ENCODE results near the gene MRPL17. TPM values are rescaled to one million over a fixed set of nuclear protein-coding genes. Genes with fewer than 3 reads are reported as not detected.
"Not testable (repeated sequence)": the region's sequence is repeated elsewhere in the genome, so short reads cannot be mapped to it uniquely, and the experiment has no call there.

The MRPL17 gene
- total RNA-seq, 2 donors from 2014 or later = 40.0 to 48.6 TPM

GRCh38 chr11:6690431-6691132 lies 7.4 kb upstream of the MRPL17 start:
- intact Hi-C loops (cut with DNase I); DNase-seq; ATAC-seq: not testable (repeated sequence)

- intact Hi-C loops (cut with DNase I) = loop anchor here in 1 of 2 donors (10.0 kb wide), 1 partner anchor 153 kb away; no protein-coding TSS in a partner anchor
- ATAC-seq = no peak
Observed at GRCh38 chr11:6687876-6688275, 4.7 kb upstream of the MRPL17 start.

DNA sequence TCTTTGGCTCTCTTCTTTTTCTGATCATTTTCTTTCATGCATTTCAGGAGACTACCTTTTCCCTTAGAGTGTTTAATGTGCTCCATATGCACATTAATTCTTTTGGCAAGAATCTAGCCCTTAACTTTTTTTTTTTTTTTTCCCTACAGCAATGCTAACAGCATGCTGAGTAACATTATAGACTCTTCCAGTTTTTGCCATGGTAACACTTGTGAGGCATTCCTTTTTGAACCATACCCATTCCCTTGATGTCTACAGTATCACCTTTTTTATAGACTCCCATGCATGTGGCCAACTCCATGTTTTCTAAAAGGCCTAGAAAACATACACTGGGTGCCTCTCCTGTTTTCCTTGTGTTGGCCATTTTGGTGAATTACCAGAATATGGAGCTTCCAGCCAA lies 2.9 kb upstream of the MRPL17 start:
- DNase-seq (no peak), ATAC-seq (no peak)
- intact Hi-C loops (cut with DNase I) = loop anchor here in 1 of 2 donors (10.0 kb wide), 1 partner anchor 151 kb away; no protein-coding TSS in a partner anchor

More at GRCh38 chr11:6687876-6688275, 4.7 kb upstream of the MRPL17 start:
- DNase-seq = no peak

DNA sequence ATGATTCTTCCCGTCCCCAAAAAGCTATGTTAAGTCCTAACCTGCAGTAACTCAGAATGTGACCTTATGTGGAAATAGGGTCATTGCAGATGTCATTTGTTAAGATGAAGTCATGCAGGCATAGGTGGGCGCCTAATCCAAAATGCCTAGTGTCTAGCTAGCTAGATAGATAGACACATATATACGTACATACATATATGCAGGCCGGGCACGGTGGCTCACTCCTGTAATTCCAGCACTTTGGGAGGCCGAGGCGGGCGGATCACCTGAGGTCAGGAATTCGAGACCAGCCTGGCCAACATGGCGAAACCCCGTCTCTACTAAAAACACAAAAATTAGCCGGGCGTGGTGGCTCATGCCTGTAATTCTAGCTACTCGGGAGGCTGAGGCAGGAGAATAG lies 928 bp upstream of the MRPL17 start:
- not testable (repeated sequence) for ATAC-seq, DNase-seq
- intact Hi-C loops (cut with DNase I) = loop anchor here (5.0 to 10.0 kb wide), 4 partner anchors 62 to 152 kb away; partner anchors contain the start of genes ILK (in 1 of the 2) and RRP8 (in 1 of the 2)

DNA sequence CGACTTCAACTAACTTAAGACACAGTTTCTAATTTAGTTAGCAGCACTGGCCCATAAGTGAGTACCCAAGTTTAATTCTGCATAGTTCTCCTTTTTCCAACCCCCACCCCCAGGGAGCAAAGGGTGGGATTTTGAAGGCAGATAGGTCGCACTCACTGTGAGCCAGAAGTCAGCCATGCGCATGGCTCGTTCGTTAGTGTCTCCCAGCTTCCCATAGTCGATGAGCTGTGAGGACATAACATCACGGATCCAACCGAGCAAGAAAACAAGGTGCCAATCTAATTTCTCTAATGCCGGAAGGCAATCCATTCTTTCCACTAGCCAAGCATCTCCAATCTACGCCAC lies 577 bp downstream of the MRPL17 start:
- DNase-seq (no peak), ATAC-seq (peak; percentile 1 to 5)
- intact Hi-C loops (cut with DNase I) = loop anchor here (5.0 to 10.0 kb wide), 4 partner anchors 60 to 150 kb away; partner anchors contain the start of genes ILK (in 1 of the 2) and RRP8 (in 1 of the 2)

DNA sequence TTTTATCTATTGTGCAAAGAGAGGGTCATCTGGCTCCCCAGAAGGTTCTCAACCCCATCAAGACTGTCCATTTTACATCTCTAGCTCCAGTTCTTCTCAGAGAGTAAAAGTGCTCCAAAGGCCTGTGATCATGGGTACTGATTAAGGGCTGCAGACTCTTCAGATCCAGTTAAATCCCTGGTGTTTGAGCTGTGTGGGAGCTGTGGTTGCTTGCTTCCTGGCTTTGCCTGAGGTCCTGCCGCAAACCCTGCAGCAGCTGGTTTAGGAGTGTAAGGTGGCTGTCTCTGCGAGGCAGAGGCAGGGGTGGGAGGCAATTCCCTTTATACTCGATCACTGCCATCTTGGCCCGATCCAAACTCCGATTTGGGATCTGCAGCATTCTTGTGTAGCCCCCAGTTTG lies 1.2 kb downstream of the MRPL17 start:
- intact Hi-C loops (cut with DNase I) = loop anchor here (5.0 to 10.0 kb wide), 4 partner anchors 60 to 150 kb away; partner anchors contain the start of genes ILK (in 1 of the 2) and RRP8 (in 1 of the 2)
- ATAC-seq = no peak

GRCh38 chr11:6681505-6681904 lies 1.6 kb downstream of the MRPL17 start:
- ATAC-seq (no peak), DNase-seq (no peak)
- intact Hi-C loops (cut with DNase I) = loop anchor here (5.0 to 10.0 kb wide), 4 partner anchors 59 to 149 kb away; partner anchors contain the start of genes ILK (in 1 of the 2) and RRP8 (in 1 of the 2)

More for the DNA sequence above, 1.2 kb downstream of the MRPL17 start:
- DNase-seq = no peak

DNA sequence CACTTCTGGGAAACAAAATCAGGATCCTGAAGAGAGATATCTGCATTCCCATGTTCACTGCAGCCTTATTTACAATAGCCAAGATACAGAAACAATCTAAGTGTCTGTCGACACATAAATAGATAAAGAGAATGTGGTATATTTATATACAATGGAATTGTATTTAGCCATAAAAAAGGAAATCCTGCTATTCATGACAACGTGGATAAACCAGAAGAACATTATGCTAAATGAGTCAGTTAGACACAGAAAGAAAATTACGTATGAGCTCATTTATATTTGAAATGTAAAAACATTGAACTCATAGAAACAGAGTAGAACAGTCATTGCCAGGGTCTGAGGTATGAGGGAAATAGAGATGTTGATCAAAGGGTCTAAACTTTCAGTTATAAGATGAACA lies 6.1 kb downstream of the MRPL17 start:
- ATAC-seq = no peak
- DNase-seq = no peak
- intact Hi-C loops (cut with DNase I) = no loop called here

- intact Hi-C loops (cut with DNase I) = no loop called here
- DNase-seq = no peak
- peak in 1 of 2 donors; percentile 38 for ATAC-seq
Observed at GRCh38 chr11:6674862-6675261, 8.3 kb downstream of the MRPL17 start.

DNA sequence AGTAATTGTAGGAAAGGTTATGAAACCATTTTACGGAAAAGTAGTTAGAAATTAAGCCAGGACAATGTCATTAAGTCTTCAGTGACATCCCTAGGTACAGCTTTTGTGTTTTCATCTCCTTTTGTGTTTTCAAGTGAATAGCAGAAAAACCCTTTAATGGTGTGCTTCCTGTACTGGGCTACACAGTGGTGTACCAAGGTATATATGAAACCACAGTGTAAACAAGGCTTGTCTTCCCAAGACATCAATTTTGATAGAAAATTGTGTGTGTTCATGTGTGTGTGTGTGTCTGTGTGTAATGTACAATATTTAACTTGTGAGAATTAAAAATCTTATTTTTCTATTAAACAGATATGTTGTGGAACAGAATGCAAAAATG lies 8.9 kb downstream of the MRPL17 start:
- intact Hi-C loops (cut with DNase I) = no loop called here
- ATAC-seq = no peak
- no peak for DNase-seq

DNA sequence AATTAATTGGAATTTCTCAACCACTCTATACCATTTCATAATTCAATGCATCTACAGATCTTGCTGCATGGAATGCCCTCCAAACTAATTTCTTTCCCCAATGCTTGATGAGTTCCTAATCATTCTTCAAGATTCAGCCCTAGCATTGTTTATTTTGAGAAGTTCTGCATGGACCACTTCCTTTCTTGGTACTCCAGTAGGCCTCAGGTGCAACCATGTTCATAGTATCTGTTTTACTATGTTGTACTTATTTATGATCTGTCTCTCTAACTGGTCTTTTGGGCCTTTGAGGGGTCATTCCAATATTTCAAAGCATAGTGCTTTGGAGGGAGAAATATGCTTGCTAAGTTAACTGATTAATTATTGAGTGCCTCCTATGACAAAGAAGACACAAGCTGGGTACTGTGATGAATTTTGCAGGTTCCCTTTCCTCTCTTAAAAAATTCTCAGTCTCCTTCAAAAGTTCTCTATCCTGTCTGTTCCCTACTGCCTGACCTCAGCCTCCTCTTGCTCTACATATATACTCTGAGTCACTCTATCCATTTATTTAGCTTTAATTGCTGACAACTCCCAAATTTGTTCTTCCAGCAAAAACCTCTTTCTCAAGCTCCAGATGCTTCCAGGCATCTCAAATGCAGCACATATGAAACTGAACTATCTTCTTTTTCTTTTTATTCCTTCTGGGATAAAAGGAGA lies 9.5 kb downstream of the MRPL17 start:
- ATAC-seq = no peak
- intact Hi-C loops (cut with DNase I) = no loop called here
- DNase-seq = no peak

DNA sequence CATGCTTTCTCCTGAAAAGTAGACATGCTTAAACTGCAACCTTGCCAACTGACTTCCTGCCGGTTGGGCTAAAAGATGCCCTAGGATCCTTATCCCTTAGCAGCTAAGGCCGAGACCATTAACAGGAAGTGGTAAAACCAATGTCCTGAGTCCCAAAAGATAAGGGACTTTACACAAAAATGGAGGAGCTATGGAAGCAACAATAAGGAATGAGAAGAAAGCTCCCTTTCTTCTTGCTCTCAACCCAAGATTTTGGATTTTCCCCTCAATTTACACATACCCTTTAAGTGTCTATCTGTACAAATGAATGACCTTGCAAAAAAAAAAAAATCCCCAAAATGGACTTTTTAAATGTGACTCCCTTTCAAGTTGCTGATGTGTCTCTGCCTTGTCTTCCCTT lies 11.1 kb downstream of the MRPL17 start:
- DNase-seq (no peak), ATAC-seq (no peak)
- intact Hi-C loops (cut with DNase I) = no loop called here

GRCh38 chr11:6670202-6670830 lies 12.8 kb downstream of the MRPL17 start:
- ATAC-seq (no peak), DNase-seq (no peak)
- intact Hi-C loops (cut with DNase I) = no loop called here

GRCh38 chr11:6667733-6668374 lies 15.3 kb downstream of the MRPL17 start:
- intact Hi-C loops (cut with DNase I) = no loop called here
- ATAC-seq = peak; percentile 38 to 51
- DNase-seq = no peak

GRCh38 chr11:6666302-6667183 lies 16.6 kb downstream of the MRPL17 start:
- DNase-seq = no peak
- no peak for ATAC-seq
- intact Hi-C loops (cut with DNase I) = no loop called here

- no peak for ATAC-seq
- intact Hi-C loops (cut with DNase I) = no loop called here
- DNase-seq = no peak
Observed at GRCh38 chr11:6664551-6664950, 18.6 kb downstream of the MRPL17 start.

GRCh38 chr11:6663794-6664469 lies 19.2 kb downstream of the MRPL17 start:
- intact Hi-C loops (cut with DNase I) = no loop called here
- ATAC-seq = peak in 1 of 2 donors; percentile 19
- DNase-seq = no peak

DNA sequence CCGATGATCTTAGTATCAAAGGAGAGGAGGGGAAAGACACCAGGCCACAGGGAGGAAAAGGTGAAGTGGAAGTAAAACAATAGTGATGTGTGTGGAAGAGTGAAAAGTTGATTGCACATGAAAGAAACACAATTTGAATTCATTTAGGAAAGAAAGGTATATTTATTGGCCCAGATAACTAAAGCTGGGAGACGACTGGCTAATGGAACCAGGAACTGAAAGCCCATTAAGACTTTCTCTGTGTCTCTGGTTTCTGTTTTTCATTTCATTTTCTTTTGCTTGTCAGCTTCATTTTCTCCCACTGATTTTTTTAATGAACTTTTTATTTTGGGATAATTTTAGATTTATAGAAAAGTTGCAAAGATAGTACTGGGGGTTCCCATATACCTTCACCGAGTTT lies 22.4 kb downstream of the MRPL17 start:
- ATAC-seq = no peak

More for the DNA sequence above, 22.4 kb downstream of the MRPL17 start:
- DNase-seq = no peak
- intact Hi-C loops (cut with DNase I) = no loop called here
